Measurements from ENCODE around the gene ETFA.
"Not testable (repeated sequence)": the region's sequence is repeated elsewhere in the genome, so short reads cannot be mapped to it uniquely, and the experiment has no call there.

Gene ETFA

DNA sequence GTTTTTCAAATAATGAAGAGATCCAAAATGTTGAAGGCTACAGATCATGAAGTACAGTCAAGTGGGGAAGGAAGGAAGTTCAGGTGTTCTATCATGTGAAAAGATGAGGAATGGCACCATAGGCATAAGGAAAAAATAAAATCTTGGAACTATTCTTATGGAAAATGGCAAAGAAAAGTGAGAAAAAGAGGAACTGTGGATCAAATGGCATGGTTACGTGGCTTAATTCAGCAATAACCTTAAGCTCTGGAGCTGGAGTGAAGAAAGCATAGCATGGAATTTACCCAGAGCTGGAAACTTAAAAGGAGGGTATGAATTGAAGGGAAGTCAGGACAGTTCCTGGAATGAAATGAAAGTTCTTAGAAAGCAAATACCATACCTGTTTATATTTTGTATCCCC, 14.4 kb downstream of the ETFA start:
- no peak overlapping the region for H3K27ac ChIP-seq
- no peak for TF ChIP-seq ZFX (IDR thresholded peaks at IDR 0.05; ENCODE audit: borderline replicate concordance)
- TF ChIP-seq, protein P1, sequence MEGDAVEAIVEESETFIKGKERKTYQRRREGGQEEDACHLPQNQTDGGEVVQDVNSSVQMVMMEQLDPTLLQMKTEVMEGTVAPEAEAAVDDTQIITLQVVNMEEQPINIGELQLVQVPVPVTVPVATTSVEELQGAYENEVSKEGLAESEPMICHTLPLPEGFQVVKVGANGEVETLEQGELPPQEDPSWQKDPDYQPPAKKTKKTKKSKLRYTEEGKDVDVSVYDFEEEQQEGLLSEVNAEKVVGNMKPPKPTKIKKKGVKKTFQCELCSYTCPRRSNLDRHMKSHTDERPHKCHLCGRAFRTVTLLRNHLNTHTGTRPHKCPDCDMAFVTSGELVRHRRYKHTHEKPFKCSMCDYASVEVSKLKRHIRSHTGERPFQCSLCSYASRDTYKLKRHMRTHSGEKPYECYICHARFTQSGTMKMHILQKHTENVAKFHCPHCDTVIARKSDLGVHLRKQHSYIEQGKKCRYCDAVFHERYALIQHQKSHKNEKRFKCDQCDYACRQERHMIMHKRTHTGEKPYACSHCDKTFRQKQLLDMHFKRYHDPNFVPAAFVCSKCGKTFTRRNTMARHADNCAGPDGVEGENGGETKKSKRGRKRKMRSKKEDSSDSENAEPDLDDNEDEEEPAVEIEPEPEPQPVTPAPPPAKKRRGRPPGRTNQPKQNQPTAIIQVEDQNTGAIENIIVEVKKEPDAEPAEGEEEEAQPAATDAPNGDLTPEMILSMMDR (IDR thresholded peaks at IDR 0.05): no peak

DNA sequence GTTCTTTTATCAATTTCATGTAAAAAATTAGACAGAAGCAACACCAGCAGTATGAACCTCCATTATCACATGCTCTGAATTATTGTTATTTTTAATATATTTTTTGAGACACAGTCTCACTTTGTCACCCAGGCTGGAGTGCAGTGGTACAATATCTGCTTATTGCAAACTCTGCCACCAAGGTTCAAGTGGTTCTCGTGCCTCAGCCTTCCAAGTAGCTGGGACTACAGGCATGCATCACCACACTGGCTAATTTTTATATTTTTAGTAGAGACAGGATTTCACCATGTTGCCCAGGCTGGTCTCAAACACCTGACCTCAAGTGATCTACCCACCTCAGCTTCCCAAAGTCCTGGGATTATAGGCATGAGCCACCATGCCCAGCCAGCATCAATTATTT, 16.8 kb downstream of the ETFA start:
- H3K27ac ChIP-seq: not testable (repeated sequence)

DNA sequence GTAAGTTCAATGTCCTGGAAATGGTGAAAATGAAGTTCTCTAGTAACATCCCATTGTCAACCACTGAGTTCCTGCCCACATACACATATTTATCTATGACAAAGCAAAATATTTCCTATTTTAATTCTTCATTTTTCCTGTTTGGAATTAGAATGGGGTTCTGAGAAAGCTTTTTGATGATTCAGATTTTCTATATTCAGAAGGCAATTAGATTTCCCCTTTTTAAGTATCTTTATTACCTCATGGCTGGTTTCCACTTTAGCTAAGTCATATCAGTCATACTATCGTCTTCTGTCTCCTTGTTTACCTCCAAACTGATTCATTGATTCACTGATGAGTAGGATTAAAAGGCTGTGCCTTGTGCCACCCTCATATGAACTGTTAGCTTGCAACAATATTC, 17.9 kb downstream of the ETFA start:
- no peak overlapping the region for H3K27ac ChIP-seq
- TF ChIP-seq ZFX (IDR thresholded peaks at IDR 0.05; ENCODE audit: borderline replicate concordance): no peak
- TF ChIP-seq, protein P1 (IDR thresholded peaks at IDR 0.05): no peak

DNA sequence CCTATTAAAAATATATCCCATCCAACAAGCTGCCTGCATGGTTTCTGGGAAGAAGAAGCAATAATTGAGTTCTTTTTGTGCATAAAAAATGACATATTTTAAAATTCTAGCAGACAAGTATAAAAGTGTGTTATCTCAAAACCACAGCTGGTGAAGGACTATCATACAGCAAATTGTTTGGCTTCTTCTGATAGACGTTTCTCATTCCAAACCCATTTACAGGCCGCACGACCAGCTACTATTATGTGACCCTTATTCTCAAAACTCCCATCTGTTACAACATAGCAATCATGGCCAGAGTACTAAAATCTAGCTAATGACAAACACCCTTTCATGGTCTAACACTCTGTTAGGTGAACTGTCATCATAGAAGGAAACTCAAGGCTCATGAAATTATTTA, 21.7 kb downstream of the ETFA start:
- TF ChIP-seq, protein P1 (IDR thresholded peaks at IDR 0.05): no peak
- no peak for TF ChIP-seq ZFX (IDR thresholded peaks at IDR 0.05; ENCODE audit: borderline replicate concordance)
- no peak overlapping the region for H3K27ac ChIP-seq

DNA sequence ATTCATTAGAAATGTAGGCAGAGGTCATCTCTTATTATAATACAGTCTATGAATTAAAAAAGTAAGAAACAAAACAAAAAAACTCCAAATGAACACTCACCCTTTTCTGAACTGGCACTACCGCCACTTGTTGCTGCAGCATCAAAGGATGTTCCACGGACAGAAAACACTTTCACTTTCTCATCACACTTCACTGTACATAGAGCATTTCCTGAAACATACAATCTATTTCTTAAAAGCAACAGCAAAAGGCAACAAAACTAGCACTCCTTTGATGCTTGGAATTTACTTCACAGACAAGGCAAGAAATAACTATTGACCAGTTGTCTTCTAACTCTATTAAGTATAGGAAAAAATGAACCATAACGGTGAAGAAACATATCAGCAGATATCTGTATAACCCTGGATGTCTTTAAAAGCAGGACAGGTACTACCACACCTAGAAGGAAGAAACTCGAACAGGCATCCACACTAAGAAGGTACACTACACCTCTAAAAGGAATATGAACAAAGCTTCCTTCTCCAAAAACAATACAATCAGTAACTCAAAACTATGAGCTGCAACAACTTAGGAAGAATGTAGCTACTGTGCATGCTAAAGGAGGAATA, 24.9 kb downstream of the ETFA start:
- H3K27ac ChIP-seq: no peak overlapping the region

DNA sequence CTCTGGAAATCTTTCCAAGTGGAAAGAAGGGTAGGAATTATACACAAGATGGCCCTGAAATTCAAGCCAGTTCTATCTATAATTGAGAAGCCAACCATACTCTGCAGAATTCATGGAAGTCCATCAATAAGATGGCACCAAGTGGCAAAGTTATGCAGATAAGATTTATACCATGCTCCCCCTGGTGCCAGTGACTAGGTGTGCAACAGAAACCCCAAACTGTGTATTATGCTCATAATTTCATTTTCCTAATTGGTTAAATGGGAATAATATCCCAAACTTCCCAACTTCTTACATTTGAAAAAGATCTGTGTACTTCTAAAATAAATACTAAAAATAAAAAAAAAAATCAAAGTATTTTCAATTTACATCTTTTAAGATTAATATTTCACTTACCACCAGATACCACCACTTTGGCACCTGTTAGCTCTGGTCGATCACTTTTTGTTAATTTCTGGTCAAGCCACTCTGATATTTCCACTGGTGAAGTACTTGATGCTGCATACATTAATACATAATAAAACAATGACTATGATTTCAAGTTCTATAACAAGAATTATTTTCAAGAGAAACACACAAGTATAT, 25.9 kb downstream of the ETFA start:
- H3K27ac ChIP-seq: no peak overlapping the region
- no peak for TF ChIP-seq ZFX (IDR thresholded peaks at IDR 0.05; ENCODE audit: borderline replicate concordance)
- TF ChIP-seq, protein P1 (IDR thresholded peaks at IDR 0.05): peak; percentile 62

More for the DNA sequence above, 24.9 kb downstream of the ETFA start:
- TF ChIP-seq, protein P1 (IDR thresholded peaks at IDR 0.05): no peak
- no peak for TF ChIP-seq ZFX (IDR thresholded peaks at IDR 0.05; ENCODE audit: borderline replicate concordance)

DNA sequence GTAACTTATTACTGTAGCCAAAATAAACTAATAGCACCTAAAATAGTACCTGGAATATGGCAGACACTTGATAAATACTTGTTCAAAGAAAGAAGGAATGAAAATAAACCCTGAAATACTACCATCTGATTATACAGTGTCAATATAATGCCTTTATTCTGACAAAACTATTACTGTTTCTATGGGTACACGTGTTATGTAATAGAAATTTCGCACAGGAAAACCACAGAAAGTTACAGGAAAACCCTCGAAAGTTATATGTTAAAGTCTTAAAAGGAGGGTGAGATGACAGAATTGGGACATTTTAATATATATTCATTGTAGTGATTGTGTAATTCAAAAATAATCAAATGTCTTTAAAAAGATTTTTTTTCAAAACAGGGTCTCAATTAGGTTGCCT, 28.8 kb downstream of the ETFA start:
- TF ChIP-seq ZFX (IDR thresholded peaks at IDR 0.05; ENCODE audit: borderline replicate concordance): no peak
- TF ChIP-seq, protein P1 (IDR thresholded peaks at IDR 0.05): no peak
- no peak overlapping the region for H3K27ac ChIP-seq

DNA sequence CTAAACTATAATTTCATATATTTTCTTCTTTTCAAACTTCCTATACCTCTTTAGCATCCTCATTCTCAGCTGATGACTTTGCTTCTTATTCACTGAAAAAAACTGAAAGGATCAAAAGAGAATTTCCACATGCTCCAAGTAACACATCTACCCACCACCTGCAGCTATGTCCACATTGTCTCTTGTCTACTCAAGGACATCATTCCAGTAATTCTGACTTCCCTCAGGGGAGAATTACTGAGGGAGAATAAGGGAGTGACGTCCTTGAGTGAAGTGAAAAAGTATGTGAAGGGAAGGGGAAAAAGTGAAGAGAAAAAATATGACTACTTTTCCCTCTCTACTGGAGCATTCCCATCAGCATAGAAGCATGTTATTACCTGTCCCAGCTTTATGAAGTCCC, 32.6 kb downstream of the ETFA start:
- TF ChIP-seq, protein P1 (IDR thresholded peaks at IDR 0.05): no peak
- no peak for TF ChIP-seq ZFX (IDR thresholded peaks at IDR 0.05; ENCODE audit: borderline replicate concordance)
- H3K27ac ChIP-seq: no peak overlapping the region
